ENCODE results near the gene ISG20.

DNA sequence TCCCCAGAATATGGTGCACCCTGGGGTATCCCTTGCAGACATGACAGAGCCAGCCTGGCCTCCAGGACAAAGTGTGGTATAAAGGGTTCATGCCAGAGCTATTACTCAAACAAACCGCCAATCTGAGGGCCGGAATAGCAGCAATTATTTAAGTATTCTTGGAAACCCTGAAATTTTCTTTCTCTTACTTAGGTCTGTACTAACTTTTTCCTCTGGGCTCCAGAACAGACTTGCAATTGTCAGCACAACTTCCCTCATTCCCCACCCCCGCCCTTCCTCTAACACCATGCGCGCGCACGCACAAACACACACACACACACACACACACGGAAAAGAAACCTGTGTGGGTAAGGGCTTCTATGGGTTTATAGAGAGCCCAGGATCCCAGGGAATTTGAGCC lies 56.3 kb downstream of the ISG20 start:
- TF ChIP-seq, protein P1, sequence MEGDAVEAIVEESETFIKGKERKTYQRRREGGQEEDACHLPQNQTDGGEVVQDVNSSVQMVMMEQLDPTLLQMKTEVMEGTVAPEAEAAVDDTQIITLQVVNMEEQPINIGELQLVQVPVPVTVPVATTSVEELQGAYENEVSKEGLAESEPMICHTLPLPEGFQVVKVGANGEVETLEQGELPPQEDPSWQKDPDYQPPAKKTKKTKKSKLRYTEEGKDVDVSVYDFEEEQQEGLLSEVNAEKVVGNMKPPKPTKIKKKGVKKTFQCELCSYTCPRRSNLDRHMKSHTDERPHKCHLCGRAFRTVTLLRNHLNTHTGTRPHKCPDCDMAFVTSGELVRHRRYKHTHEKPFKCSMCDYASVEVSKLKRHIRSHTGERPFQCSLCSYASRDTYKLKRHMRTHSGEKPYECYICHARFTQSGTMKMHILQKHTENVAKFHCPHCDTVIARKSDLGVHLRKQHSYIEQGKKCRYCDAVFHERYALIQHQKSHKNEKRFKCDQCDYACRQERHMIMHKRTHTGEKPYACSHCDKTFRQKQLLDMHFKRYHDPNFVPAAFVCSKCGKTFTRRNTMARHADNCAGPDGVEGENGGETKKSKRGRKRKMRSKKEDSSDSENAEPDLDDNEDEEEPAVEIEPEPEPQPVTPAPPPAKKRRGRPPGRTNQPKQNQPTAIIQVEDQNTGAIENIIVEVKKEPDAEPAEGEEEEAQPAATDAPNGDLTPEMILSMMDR (IDR thresholded peaks at IDR 0.05): no peak
- TF ChIP-seq POLR2A (IDR thresholded peaks at IDR 0.05) (no peak), POLR2AphosphoS5 (IDR thresholded peaks at IDR 0.05) (no peak)
